Nephron (organoid): ENCODE results near the gene LSAMP.

Experiments used
- H3K27ac Mint-ChIP-seq, 3 experiments: 2 replicates each; pipeline ENCODE4 v1.8.0; 2020; ENCODE audit warnings: mixed read lengths in 3 of 3, mild to moderate bottlenecking in 2 of 3, moderate library complexity in 1 of 3
- H3K27me3 Mint-ChIP-seq: 2 replicates; pipeline ENCODE4 v1.8.0; 2021; ENCODE audit warnings: low read depth, mild to moderate bottlenecking, moderate library complexity, mixed read lengths
- H3K36me3 Mint-ChIP-seq: 2 replicates; pipeline ENCODE4 v1.8.0; 2020; ENCODE audit warnings: low read depth, mixed read lengths
- H3K4me1 Mint-ChIP-seq: 2 replicates; pipeline ENCODE4 v1.8.0; 2020; ENCODE audit warnings: mixed read lengths
- H3K4me3 Mint-ChIP-seq, 3 experiments: 2 replicates each; pipeline ENCODE4 v1.8.0; 2020; ENCODE audit warnings: mild to moderate bottlenecking in 3 of 3, mixed read lengths in 3 of 3, moderate library complexity in 2 of 3
- H3K9me3 Mint-ChIP-seq: 2 replicates; pipeline ENCODE4 v1.8.0; 2020; ENCODE audit warnings: mixed read lengths
- CTCF ChIP-seq, 3 experiments: fragments of 200-600 bp; sonication (generic); IDR thresholded peaks; one replicate each; pipeline ENCODE4 v1.5.0; 2021; ENCODE audit warnings: antibody characterized with exemption in 3 of 3; ENCODE audit not compliant: unreplicated experiment in 3 of 3

LSAMP gene

DNA sequence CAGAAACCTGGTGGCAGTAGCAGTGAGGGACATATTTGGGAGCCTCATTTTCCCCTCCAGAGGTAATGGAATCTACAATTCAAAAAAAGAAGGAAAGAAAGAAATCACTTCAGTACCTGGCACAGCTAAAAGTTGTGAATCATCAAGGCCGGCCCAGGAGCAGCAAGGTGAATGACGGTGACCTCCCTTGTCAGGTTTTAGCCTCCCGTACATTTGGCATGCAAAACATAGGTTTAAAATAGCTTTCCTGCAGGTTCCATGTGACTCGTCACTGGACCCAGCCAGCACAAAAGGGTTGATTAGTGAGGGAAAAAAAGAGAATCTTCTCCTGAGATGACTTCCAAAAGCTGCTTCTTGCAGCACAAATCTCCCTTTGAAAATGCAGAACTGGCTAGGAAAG, 394.2 kb downstream of the LSAMP start:
- H3K4me3 Mint-ChIP-seq = no peak overlapping the region
- H3K4me1 Mint-ChIP-seq = peaks cover 29% of the 10 kb centered on the region
- H3K36me3 Mint-ChIP-seq = no peaks in the 10 kb centered on the region
- no peak for TF ChIP-seq CTCF (IDR thresholded peaks at IDR 0.05; ENCODE audit: unreplicated experiment in 3 of 3)
- no peaks in the 10 kb centered on the region for H3K9me3 Mint-ChIP-seq
- no peak overlapping the region for H3K27ac Mint-ChIP-seq
- no peaks in the 10 kb centered on the region for H3K27me3 Mint-ChIP-seq

- H3K4me3 Mint-ChIP-seq = no peak overlapping the region
- no peaks in the 10 kb centered on the region for H3K36me3 Mint-ChIP-seq
- peaks cover 29% of the 10 kb centered on the region for H3K4me1 Mint-ChIP-seq
- H3K9me3 Mint-ChIP-seq = no peaks in the 10 kb centered on the region
- H3K27me3 Mint-ChIP-seq = no peaks in the 10 kb centered on the region
- TF ChIP-seq CTCF (IDR thresholded peaks at IDR 0.05; ENCODE audit: unreplicated experiment in 3 of 3) = no peak
- no peak overlapping the region for H3K27ac Mint-ChIP-seq
Measured at GRCh38 chr3:116050311-116050915, 394.9 kb downstream of the LSAMP start.

- no peak for TF ChIP-seq CTCF (IDR thresholded peaks at IDR 0.05; ENCODE audit: unreplicated experiment in 3 of 3)
- H3K4me3 Mint-ChIP-seq = no peak overlapping the region
- H3K27me3 Mint-ChIP-seq = no peaks in the 10 kb centered on the region
- H3K36me3 Mint-ChIP-seq = no peaks in the 10 kb centered on the region
- H3K4me1 Mint-ChIP-seq = peaks cover 29% of the 10 kb centered on the region
- H3K9me3 Mint-ChIP-seq = no peaks in the 10 kb centered on the region
- no peak overlapping the region for H3K27ac Mint-ChIP-seq
Measured at GRCh38 chr3:116048991-116049390, 396.3 kb downstream of the LSAMP start.

- Mint-ChIP-seq H3K4me3 (no peak overlapping the region), H3K27me3 (no peaks in the 10 kb centered on the region), H3K36me3 (no peaks in the 10 kb centered on the region), H3K4me1 (peaks cover 18% of the 10 kb centered on the region), H3K27ac (no peak overlapping the region), H3K9me3 (no peaks in the 10 kb centered on the region)
- no peak for TF ChIP-seq CTCF (IDR thresholded peaks at IDR 0.05; ENCODE audit: unreplicated experiment in 3 of 3)
Measured at GRCh38 chr3:116046350-116046749, 398.9 kb downstream of the LSAMP start.

GRCh38 chr3:116045314-116045713, 400.0 kb downstream of the LSAMP start:
- Mint-ChIP-seq H3K36me3 (no peaks in the 10 kb centered on the region), H3K27me3 (no peaks in the 10 kb centered on the region), H3K4me3 (no peak overlapping the region), H3K4me1 (peaks cover 8% of the 10 kb centered on the region), H3K9me3 (no peaks in the 10 kb centered on the region), H3K27ac (no peak overlapping the region)
- no peak for TF ChIP-seq CTCF (IDR thresholded peaks at IDR 0.05; ENCODE audit: unreplicated experiment in 3 of 3)

DNA sequence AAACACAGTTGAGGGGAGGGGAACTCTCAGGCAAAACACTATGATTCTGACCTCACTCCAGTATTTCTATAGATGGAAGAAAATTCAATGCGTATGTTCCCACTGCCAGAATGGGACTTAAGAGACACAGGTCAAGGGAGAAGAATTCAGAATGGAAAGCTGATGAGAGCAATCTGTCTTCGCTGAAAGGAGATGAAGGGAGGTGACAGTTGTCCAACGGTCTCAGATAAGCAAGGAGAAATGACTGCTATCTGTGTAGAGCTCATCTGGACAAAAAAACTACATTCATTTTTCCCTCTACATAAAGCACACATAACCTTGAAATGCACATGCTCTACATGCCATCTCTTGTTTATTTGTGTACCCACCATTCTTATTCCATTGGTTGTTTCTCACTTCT, 405.1 kb downstream of the LSAMP start:
- H3K27ac Mint-ChIP-seq = no peak overlapping the region
- H3K36me3 Mint-ChIP-seq = no peaks in the 10 kb centered on the region
- peaks cover 5% of the 10 kb centered on the region for H3K27me3 Mint-ChIP-seq
- no peak for TF ChIP-seq CTCF (IDR thresholded peaks at IDR 0.05; ENCODE audit: unreplicated experiment in 3 of 3)
- no peaks in the 10 kb centered on the region for H3K9me3 Mint-ChIP-seq
- no peak overlapping the region for H3K4me3 Mint-ChIP-seq
- peaks cover 7% of the 10 kb centered on the region for H3K4me1 Mint-ChIP-seq
